A673 (cell line): ENCODE measurements around the gene DGKZ. TPM values are rescaled to one million over a fixed set of nuclear protein-coding genes. Genes with fewer than 3 reads are reported as not detected.

Experiments used
- BruUV-seq: library from RNA; stranded (reverse); fragments of 400-500 nt; replicated peaks from 2 replicates; lab custom pipeline; 2021; lab: Mats Ljungman, UMichigan
- CTCF ChIA-PET: fragments of 300-600 bp; sonication (Branson Sonifier 250); formaldehyde crosslinking; loops from one replicate; lab custom pipeline; 2022; ENCODE audit warnings: antibody characterized with exemption; lab: Charles Lee
- POLR2A ChIA-PET: fragments of 300-600 bp; sonication (Branson Sonifier 250); formaldehyde crosslinking; loops from one replicate; lab custom pipeline; 2022; ENCODE audit warnings: antibody characterized with exemption; ENCODE audit not compliant: low non-redundant PET; lab: Charles Lee
- DNase-seq: peaks from one replicate; pipeline ENCODE4 v3.0.0-alpha.2; 2015; ENCODE audit warnings: low spot score
- H3K27ac ChIP-seq: fragments of 200-600 bp; sonication (generic); 2 replicates; pipeline ENCODE4 v1.5.1; 2016; ENCODE audit warnings: mixed run types, low read depth, mild to moderate bottlenecking, mixed read lengths, antibody characterized with exemption, low read length; ENCODE audit not compliant: poor library complexity, severe bottlenecking
- H3K27me3 ChIP-seq: fragments of 200-600 bp; sonication (generic); replicated peaks from 2 replicates; pipeline ENCODE4 v1.6.1; 2017; ENCODE audit warnings: mixed run types, low read depth, mild to moderate bottlenecking, mixed read lengths, antibody characterized with exemption, low read length; ENCODE audit not compliant: insufficient read depth, poor library complexity
- H3K36me3 ChIP-seq: fragments of 200-600 bp; sonication (generic); 2 replicates; pipeline ENCODE4 v1.6.1; 2016; ENCODE audit warnings: mixed run types, mild to moderate bottlenecking, mixed read lengths, antibody characterized with exemption, low read length; ENCODE audit not compliant: insufficient read depth, poor library complexity, severe bottlenecking
- H3K4me1 ChIP-seq: fragments of 200-600 bp; sonication (generic); 2 replicates; pipeline ENCODE4 v1.6.1; 2017; ENCODE audit warnings: mixed run types, mild to moderate bottlenecking, mixed read lengths, antibody characterized with exemption, low read length; ENCODE audit not compliant: insufficient read depth, poor library complexity, severe bottlenecking
- H3K4me3 ChIP-seq: fragments of 200-600 bp; sonication (generic); 2 replicates; pipeline ENCODE4 v1.5.1; 2016; ENCODE audit warnings: low read depth, mixed run types, mild to moderate bottlenecking, mixed read lengths, low read length; ENCODE audit not compliant: poor library complexity, severe bottlenecking
- H3K9me3 ChIP-seq: fragments of 200-600 bp; sonication (generic); 2 replicates; pipeline ENCODE4 v1.6.1; 2016; ENCODE audit warnings: mixed run types, low read depth, mild to moderate bottlenecking, mixed read lengths, antibody characterized with exemption, low read length; ENCODE audit not compliant: poor library complexity, severe bottlenecking
- EZH2 ChIP-seq: fragments of 200-600 bp; sonication (generic); IDR thresholded peaks from 2 replicates; pipeline ENCODE4 v1.6.1; 2017; ENCODE audit warnings: borderline replicate concordance, low read depth, mild to moderate bottlenecking, mixed read lengths, antibody characterized with exemption, low read length; ENCODE audit not compliant: poor library complexity, severe bottlenecking
- intact Hi-C: fragments of 100-400 bp; cut with micrococcal nuclease; formaldehyde crosslinking; loops from one replicate; pipeline ENCODE4 v1.10.0; 2022; ENCODE audit not compliant: unreplicated experiment
- total RNA-seq: library from RNA; stranded (reverse); gene quantifications from 2 replicates; pipeline ENCODE4 v1.2.3, GENCODE V29; 2021
- TF ChIP-seq, protein P1 (sequence below): fragments of 300-800, 200-600 bp; sonication (generic); conservative IDR thresholded peaks from 2 replicates; pipeline ENCODE4 v1.5.1; 2017; ENCODE audit warnings: low read depth, mild to moderate bottlenecking, antibody characterized with exemption, low read length, moderate library complexity, mixed read lengths

Gene DGKZ
- total RNA-seq, 1 experiment from 2014 or later = 145 TPM

DNA sequence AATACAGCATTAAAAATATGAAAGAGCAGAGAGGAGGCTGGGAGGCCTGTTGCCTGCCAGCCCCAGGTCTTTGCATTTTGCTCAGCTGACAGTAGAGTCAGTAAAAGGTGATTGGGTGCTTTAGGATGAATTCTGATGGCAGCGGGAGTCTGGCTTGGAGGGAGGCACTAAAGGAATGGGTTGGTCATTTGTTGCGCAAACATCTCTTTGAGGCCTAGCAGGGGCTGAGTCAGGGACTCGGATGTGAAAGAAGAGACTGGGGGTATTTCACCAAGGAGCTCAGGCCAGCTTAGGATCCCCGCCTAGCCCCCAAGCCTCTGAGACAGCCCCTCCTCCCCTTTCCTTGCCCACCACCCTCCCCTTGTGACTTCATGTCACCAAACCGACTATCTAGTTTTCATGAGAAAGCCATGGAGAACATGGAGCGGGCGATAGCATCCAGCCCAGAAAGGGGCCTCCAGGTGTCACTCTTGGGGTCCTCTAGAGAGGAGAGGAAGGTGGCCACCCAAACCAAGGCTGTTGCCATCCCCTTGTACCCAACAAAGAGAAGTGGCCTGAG lies 9.7 kb downstream of the DGKZ start:
- Histone ChIP-seq H3K9me3 (no peaks in the 10 kb centered on the region), H3K36me3 (peaks cover 9% of the 10 kb centered on the region), H3K4me3 (no peak overlapping the region), H3K4me1 (peaks cover 45% of the 10 kb centered on the region), H3K27me3 (no peaks in the 10 kb centered on the region), H3K27ac (peak overlapping the region; percentile 15)
- ChIA-PET CTCF (interaction anchor here (0.7 to 1.5 kb wide), 2 partner anchors 10 to 12 kb away, joined by 3 to 5 read pairs; partner anchors contain the start of gene DGKZ), POLR2A (interaction anchor here (0.7 kb wide), 1 partner anchor 9 kb away, joined by 3 read pairs; no protein-coding TSS in a partner anchor)
- intact Hi-C loops = no loop called here
- no TSS peak for BruUV-seq
- TF ChIP-seq, protein P1, sequence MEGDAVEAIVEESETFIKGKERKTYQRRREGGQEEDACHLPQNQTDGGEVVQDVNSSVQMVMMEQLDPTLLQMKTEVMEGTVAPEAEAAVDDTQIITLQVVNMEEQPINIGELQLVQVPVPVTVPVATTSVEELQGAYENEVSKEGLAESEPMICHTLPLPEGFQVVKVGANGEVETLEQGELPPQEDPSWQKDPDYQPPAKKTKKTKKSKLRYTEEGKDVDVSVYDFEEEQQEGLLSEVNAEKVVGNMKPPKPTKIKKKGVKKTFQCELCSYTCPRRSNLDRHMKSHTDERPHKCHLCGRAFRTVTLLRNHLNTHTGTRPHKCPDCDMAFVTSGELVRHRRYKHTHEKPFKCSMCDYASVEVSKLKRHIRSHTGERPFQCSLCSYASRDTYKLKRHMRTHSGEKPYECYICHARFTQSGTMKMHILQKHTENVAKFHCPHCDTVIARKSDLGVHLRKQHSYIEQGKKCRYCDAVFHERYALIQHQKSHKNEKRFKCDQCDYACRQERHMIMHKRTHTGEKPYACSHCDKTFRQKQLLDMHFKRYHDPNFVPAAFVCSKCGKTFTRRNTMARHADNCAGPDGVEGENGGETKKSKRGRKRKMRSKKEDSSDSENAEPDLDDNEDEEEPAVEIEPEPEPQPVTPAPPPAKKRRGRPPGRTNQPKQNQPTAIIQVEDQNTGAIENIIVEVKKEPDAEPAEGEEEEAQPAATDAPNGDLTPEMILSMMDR = no peak
- TF ChIP-seq EZH2 = no peak
- peak; percentile 53 for DNase-seq

GRCh38 chr11:46357483-46357936 lies 10.2 kb downstream of the DGKZ start:
- intact Hi-C loops = no loop called here
- no peak for DNase-seq
- TF ChIP-seq, protein P1 = no peak
- no peak for TF ChIP-seq EZH2
- Histone ChIP-seq H3K27ac (peak overlapping the region; percentile 15), H3K27me3 (no peaks in the 10 kb centered on the region), H3K4me1 (peaks cover 46% of the 10 kb centered on the region), H3K4me3 (no peak overlapping the region), H3K36me3 (peaks cover 9% of the 10 kb centered on the region), H3K9me3 (no peaks in the 10 kb centered on the region)
- BruUV-seq = no TSS peak
- CTCF ChIA-PET = interaction anchor here (0.7 to 1.5 kb wide), 2 partner anchors 10 to 12 kb away, joined by 3 to 5 read pairs; partner anchors contain the start of gene DGKZ
- POLR2A ChIA-PET = interaction anchor here (0.6 kb wide), 1 partner anchor 33 kb away, joined by 6 read pairs; no protein-coding TSS in a partner anchor

DNA sequence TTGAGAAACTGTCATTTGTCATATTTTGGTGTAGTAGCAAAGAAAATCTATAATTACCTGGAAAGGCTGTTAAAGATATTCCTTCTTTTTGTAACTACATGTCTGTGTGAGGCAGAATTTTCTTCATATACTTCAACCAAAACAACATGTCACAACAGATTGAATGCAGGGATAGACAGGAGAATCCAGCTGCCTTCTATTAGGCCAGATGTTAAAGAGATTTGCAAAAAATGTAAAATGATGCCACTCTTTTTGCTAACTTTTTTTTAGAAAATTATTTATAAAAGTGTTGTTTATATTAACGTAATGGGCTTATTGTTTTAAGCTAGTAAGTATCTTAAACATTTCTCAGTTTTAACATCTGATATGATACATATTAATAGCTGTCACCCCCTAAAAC lies 12.7 kb downstream of the DGKZ start:
- no peak overlapping the region for H3K4me3 ChIP-seq
- H3K27ac ChIP-seq = peak overlapping the region; percentile 1
- ChIA-PET CTCF (interaction anchor here (0.6 to 1.8 kb wide), 5 partner anchors 8 to 122 kb away, joined by 3 to 27 read pairs (median 6); no protein-coding TSS in a partner anchor), POLR2A (interaction anchor here (0.6 kb wide), 1 partner anchor 329 kb away, joined by 12 read pairs; no protein-coding TSS in a partner anchor)
- H3K36me3 ChIP-seq = peaks cover 4% of the 10 kb centered on the region
- no peak for DNase-seq
- no peaks in the 10 kb centered on the region for H3K9me3 ChIP-seq
- intact Hi-C loops = no loop called here
- peaks cover 25% of the 10 kb centered on the region for H3K4me1 ChIP-seq
- TF ChIP-seq EZH2 = no peak
- TF ChIP-seq, protein P1 = no peak
- no peaks in the 10 kb centered on the region for H3K27me3 ChIP-seq
- BruUV-seq = no TSS peak
